ENCODE data around the gene GEMIN2.
"Not testable (repeated sequence)": the region's sequence is repeated elsewhere in the genome, so short reads cannot be mapped to it uniquely, and the experiment has no call there.

The GEMIN2 gene

GRCh38 chr14:39181693-39182047 is 67.5 kb downstream of the GEMIN2 start:
- Histone ChIP-seq H3F3A (ENCODE audit: control insufficient read depth, insufficient read depth) (peaks cover 85% of the 10 kb centered on the region), H3K9me3 (ENCODE audit: control insufficient read depth, insufficient read depth, low read length) (no peaks in the 10 kb centered on the region), H3K79me2 (ENCODE audit: control insufficient read depth, low read length) (peaks cover 33% of the 10 kb centered on the region), H3K36me3 (ENCODE audit: control insufficient read depth, low read length) (peaks cover 82% of the 10 kb centered on the region), H3K9me2 (replicated peaks; ENCODE audit: control insufficient read depth, low read length) (no peaks in the 10 kb centered on the region), H4K20me1 (ENCODE audit: control insufficient read depth, insufficient read depth, low read depth, low read length) (peaks cover 29% of the 10 kb centered on the region), H3K4me1 (ENCODE audit: control insufficient read depth, low read length) (peaks cover 36% of the 10 kb centered on the region), H3K27ac (ENCODE audit: low read depth, low read length) (no peak overlapping the region), H3K4me2 (ENCODE audit: low read length) (no peak overlapping the region; the same call in 1 of the 2 replicates), H3K27me3 (ENCODE audit: control insufficient read depth, low read length) (no peaks in the 10 kb centered on the region), H3K4me3 (ENCODE audit: low read length) (no peak overlapping the region)
- no peak for TF ChIP-seq EZH2phosphoT487 (IDR thresholded peaks at IDR 0.05; ENCODE audit: borderline replicate concordance, low read length)
- TF ChIP-seq, protein P1, sequence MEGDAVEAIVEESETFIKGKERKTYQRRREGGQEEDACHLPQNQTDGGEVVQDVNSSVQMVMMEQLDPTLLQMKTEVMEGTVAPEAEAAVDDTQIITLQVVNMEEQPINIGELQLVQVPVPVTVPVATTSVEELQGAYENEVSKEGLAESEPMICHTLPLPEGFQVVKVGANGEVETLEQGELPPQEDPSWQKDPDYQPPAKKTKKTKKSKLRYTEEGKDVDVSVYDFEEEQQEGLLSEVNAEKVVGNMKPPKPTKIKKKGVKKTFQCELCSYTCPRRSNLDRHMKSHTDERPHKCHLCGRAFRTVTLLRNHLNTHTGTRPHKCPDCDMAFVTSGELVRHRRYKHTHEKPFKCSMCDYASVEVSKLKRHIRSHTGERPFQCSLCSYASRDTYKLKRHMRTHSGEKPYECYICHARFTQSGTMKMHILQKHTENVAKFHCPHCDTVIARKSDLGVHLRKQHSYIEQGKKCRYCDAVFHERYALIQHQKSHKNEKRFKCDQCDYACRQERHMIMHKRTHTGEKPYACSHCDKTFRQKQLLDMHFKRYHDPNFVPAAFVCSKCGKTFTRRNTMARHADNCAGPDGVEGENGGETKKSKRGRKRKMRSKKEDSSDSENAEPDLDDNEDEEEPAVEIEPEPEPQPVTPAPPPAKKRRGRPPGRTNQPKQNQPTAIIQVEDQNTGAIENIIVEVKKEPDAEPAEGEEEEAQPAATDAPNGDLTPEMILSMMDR (IDR thresholded peaks at IDR 0.05; ENCODE audit: low read depth, low read length, poor library complexity, severe bottlenecking), result no peak

- Histone ChIP-seq H3K27ac (ENCODE audit: low read depth, low read length) (no peak overlapping the region), H3F3A (ENCODE audit: control insufficient read depth, insufficient read depth) (peaks cover 82% of the 10 kb centered on the region), H3K79me2 (ENCODE audit: control insufficient read depth, low read length) (peaks cover 20% of the 10 kb centered on the region), H3K4me3 (ENCODE audit: low read length) (no peak overlapping the region), H3K9me3 (ENCODE audit: control insufficient read depth, insufficient read depth, low read length) (no peaks in the 10 kb centered on the region), H3K36me3 (ENCODE audit: control insufficient read depth, low read length) (peaks cover 68% of the 10 kb centered on the region), H3K4me2 (ENCODE audit: low read length) (no peak overlapping the region), H3K9me2 (replicated peaks; ENCODE audit: control insufficient read depth, low read length) (no peaks in the 10 kb centered on the region), H3K4me1 (ENCODE audit: control insufficient read depth, low read length) (peaks cover 24% of the 10 kb centered on the region), H3K27me3 (ENCODE audit: control insufficient read depth, low read length) (no peaks in the 10 kb centered on the region), H4K20me1 (ENCODE audit: control insufficient read depth, insufficient read depth, low read depth, low read length) (peaks cover 20% of the 10 kb centered on the region; the same call in 1 of the 2 replicates)
- TF ChIP-seq, protein P1 (IDR thresholded peaks at IDR 0.05; ENCODE audit: low read depth, low read length, poor library complexity, severe bottlenecking), result no peak
- TF ChIP-seq EZH2phosphoT487 (IDR thresholded peaks at IDR 0.05; ENCODE audit: borderline replicate concordance, low read length), result no peak
Measured at GRCh38 chr14:39182770-39183684, 68.9 kb downstream of the GEMIN2 start.

GRCh38 chr14:39183685-39184003 is 69.5 kb downstream of the GEMIN2 start:
- not testable (repeated sequence) for H3K27me3 ChIP-seq (ENCODE audit: control insufficient read depth, low read length); H3K4me3 ChIP-seq (ENCODE audit: low read length); H3K4me2 ChIP-seq (ENCODE audit: low read length); H3K9me3 ChIP-seq (ENCODE audit: control insufficient read depth, insufficient read depth, low read length); H3K9me2 ChIP-seq (replicated peaks; ENCODE audit: control insufficient read depth, low read length); H3K27ac ChIP-seq (ENCODE audit: low read depth, low read length)
- Histone ChIP-seq H3F3A (ENCODE audit: control insufficient read depth, insufficient read depth) (peaks cover 77% of the 10 kb centered on the region), H3K4me1 (ENCODE audit: control insufficient read depth, low read length) (peaks cover 20% of the 10 kb centered on the region), H3K36me3 (ENCODE audit: control insufficient read depth, low read length) (peaks cover 62% of the 10 kb centered on the region), H4K20me1 (ENCODE audit: control insufficient read depth, insufficient read depth, low read depth, low read length) (peaks cover 20% of the 10 kb centered on the region; the same call in 1 of the 2 replicates), H3K79me2 (ENCODE audit: control insufficient read depth, low read length) (peaks cover 17% of the 10 kb centered on the region)

DNA sequence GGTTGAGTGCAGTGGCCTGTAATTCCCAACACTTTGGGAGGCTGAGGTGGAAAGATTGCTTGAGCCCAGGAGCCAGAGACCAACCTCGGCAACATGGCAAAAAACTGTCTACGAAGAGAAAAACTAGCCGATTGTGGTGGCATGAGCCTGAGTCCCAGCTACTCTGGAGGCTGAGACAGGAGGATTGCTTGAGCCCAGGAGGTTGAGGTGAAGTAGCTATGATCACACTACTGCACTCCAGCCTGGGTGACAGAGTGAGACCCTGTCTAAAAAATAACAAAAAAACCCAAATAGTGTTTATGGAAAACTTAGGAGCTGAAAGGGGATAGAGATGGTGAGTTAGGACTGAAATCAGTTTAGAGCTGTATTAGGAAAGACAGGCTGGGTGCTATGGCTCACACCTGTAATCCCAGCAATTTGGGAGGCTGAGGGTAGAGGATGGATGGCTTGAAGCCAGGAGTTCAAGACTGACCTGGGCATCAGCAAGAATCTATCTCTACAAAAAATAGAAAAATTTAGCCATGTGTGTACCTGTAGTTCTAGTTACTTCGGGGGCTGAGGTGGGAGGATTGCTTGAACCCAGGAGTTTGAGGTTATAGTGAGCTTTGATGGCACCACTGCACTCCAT is 70.6 kb downstream of the GEMIN2 start:
- Histone ChIP-seq H3K4me2 (ENCODE audit: low read length) (no peak overlapping the region), H3K36me3 (ENCODE audit: control insufficient read depth, low read length) (peaks cover 51% of the 10 kb centered on the region), H3F3A (ENCODE audit: control insufficient read depth, insufficient read depth) (peaks cover 73% of the 10 kb centered on the region), H3K9me2 (replicated peaks; ENCODE audit: control insufficient read depth, low read length) (no peaks in the 10 kb centered on the region), H3K4me1 (ENCODE audit: control insufficient read depth, low read length) (peaks cover 12% of the 10 kb centered on the region), H4K20me1 (ENCODE audit: control insufficient read depth, insufficient read depth, low read depth, low read length) (peaks cover 14% of the 10 kb centered on the region; the same call in 1 of the 2 replicates), H3K9me3 (ENCODE audit: control insufficient read depth, insufficient read depth, low read length) (no peaks in the 10 kb centered on the region), H3K79me2 (ENCODE audit: control insufficient read depth, low read length) (peaks cover 10% of the 10 kb centered on the region), H3K27ac (ENCODE audit: low read depth, low read length) (no peak overlapping the region), H3K4me3 (ENCODE audit: low read length) (no peak overlapping the region), H3K27me3 (ENCODE audit: control insufficient read depth, low read length) (no peaks in the 10 kb centered on the region)
- no peak for TF ChIP-seq EZH2phosphoT487 (IDR thresholded peaks at IDR 0.05; ENCODE audit: borderline replicate concordance, low read length)
- TF ChIP-seq, protein P1 (IDR thresholded peaks at IDR 0.05; ENCODE audit: low read depth, low read length, poor library complexity, severe bottlenecking), result no peak

Data from DOHH2 (cell line).